HG03378 (cell line): ENCODE measurements around the gene EIPR1.

Experiments used
- ATAC-seq: cut with Tn5 transposase; IDR thresholded peaks from one replicate; pipeline ENCODE4 v1.9.1; 2021; ENCODE audit warnings: mild to moderate bottlenecking, moderate library complexity; ENCODE audit not compliant: unreplicated experiment

EIPR1 gene

DNA sequence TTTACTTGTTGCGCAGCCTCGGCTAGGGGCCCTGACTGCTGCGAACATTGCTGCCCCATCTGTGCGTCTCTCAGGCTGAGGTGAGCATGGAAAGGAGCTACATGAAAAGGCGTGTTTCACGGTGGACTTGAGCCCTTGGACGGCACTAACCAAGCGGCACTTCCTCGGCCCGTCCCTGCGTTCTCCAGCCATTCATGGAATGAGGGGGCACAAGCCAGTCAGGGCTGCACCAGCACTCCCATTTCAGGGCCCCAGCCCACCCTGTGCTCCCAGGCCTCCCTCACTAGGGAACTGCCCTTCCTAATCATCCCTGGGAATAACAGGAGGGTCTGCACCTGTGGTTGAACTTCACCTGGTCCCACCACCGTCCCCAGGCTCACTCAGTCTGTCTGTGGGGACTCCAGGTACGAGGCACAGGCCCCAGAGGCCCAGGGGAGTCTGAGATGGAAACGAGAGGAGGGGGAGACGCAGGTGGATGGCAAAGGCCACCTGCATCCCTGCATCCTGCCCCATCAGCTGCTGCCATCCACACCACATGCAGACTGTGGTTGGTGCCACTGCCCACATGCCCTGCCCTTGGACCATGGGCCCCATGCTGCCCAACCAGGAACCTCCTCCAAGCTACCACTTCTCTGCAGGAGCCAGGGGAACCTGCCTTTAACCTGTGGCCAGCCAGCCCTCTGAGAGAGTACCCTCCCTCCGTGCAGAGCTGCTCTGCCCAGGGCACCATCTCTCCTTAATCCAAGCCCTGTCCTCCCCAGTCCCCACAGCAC is 99.7 kb downstream of the EIPR1 start:
- no peak for ATAC-seq

DNA sequence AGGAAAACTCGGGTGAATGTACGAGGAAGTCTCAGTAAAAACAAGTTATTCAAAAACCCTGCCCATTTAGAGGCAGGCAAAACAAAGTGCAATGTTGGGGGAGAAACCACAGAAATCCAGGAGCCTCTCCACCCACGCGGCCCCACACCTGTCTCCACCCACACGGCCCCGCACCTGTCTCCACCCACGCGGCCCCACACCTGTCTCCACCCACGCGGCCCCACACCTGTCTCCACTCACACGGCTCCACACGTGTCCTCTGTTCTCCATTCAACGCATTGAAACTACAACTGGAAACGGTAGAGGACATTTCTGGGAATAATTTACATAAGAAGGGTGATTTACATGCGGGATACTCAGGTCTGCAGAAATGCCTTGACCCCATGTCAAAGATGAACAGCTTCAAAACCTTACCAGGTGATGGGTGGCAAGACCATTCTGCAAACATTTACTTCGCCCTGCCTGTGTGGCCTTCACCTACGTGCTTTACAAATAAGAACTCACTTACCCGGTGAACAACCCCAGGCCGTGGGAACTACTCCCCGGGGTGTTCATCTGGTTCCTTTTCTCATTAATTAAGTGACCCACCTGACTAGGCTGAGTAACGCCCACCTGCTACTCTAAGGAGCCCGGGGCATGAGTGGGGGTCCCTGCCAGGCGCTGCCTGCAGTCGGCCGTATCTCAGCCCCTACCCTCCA is 100.4 kb downstream of the EIPR1 start:
- ATAC-seq: no peak

DNA sequence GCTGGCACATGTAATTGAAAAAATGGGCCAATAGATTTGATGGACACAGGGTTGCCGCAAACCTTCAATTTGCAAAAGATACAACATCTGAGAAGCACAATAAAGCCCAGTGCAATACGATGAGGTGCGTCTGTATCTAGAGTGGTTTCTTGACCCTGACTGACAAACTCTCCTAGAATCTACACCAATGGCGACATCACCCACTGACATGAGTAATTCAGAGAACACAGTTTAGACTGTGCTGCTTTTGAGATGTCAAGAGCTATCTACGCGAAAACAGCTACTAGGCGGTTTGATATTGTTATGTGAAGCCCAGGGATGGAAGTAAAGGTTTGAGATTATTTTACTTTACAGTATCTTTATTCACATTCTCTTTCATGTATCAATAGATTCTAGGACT is 104.9 kb downstream of the EIPR1 start:
- no peak for ATAC-seq

DNA sequence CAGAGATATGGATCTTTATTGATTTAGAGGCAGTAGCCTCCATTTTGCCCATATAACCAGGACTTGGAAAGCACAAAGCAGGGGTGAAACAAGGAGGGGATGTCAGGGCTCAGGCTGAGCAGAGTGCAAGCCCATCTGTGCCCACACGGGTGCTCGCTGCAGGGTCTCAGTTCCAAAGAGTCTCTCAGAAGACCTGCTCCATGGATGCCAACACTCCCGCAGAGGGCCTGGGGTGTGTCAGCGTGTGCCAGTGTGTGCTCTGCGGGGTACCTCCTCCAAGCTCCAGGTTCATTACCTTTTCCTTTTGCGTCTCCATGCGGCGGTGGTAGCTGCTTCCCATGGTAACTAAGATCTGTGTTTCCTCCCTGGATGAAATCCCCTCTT is 107.5 kb downstream of the EIPR1 start:
- no peak for ATAC-seq

DNA sequence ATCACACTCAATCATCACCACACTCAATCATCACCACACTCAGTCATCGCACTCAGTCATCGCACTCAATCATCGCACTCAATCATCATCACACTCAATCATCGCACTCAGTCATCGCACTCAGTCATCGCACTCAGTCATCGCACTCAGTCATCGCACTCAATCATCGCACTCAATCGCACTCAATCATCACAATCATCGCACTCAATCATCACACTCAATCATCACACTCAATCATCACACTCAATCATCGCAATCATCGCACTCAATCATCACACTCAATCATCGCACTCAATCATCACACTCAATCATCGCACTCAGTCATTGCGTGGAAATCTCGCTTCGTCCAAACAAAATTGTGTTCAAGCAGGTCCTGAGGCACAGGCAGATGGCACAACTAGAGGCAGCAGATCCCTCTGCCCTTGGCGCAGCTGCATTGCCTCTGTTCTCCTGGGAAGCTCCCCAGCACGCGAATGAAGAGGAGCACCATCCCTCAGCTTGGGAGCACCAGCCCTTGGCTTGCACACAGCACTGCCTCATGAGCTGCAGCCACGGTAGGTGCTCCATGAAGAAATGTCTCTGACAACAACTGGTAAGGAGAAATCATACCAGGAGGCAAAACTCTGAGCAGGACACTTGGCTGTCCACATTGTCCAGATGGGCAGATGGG is 108.1 kb downstream of the EIPR1 start:
- no peak for ATAC-seq

DNA sequence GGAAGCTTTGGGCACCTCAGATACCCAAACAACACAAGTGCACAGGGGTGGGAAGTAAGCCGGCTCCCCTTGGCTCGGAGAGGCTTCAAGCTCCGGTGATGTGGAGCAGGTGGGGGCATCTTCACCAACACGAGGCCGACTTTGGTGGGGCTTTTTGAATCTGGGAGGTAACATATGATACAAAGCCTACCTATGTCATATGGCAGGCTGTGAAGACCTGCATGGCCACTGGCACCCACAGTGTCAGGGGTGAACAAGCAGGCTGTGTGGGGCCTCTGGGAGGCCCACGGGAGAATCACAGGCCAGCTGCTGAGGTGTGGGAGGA is 109.0 kb downstream of the EIPR1 start:
- no peak for ATAC-seq

DNA sequence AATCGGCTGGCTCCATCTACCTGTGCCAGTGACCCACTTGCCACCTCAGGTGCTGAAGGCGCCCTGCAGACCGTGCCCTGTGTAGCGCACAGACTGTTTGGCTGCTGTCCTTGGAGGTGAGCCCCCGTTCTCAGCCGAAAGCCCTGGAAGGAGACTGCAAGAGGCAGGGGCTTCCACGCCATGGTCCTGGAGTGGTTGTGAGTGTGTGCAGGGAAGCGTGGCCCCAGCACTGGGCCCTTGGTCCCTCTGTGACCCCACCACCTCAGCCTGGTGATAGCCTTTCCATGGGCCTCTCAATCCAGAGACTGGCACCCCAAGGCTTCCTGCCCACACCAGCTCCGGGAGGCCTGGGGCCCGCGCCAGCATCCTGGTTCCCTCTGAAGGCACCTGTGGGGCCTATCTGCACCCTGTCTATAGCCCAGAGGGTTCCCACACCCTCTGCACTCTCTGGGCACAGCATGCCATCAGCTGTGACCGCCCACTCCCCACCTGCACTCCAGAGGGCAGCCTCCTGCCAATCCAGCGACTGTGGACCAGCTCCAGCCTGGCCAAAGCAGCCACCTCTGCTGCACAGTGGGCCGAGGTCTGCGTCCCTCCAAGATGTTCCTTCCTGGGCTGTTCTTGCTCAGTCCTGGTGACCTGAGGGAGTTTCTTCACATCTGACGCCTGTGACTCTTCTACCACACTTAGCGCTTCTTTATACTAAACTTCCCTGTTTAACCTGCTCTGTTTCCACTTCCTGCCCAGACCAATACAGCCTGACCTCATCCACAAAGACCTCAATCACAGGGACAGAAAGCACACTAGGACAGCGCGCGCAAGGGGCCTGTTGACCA is 109.5 kb downstream of the EIPR1 start:
- ATAC-seq: no peak

DNA sequence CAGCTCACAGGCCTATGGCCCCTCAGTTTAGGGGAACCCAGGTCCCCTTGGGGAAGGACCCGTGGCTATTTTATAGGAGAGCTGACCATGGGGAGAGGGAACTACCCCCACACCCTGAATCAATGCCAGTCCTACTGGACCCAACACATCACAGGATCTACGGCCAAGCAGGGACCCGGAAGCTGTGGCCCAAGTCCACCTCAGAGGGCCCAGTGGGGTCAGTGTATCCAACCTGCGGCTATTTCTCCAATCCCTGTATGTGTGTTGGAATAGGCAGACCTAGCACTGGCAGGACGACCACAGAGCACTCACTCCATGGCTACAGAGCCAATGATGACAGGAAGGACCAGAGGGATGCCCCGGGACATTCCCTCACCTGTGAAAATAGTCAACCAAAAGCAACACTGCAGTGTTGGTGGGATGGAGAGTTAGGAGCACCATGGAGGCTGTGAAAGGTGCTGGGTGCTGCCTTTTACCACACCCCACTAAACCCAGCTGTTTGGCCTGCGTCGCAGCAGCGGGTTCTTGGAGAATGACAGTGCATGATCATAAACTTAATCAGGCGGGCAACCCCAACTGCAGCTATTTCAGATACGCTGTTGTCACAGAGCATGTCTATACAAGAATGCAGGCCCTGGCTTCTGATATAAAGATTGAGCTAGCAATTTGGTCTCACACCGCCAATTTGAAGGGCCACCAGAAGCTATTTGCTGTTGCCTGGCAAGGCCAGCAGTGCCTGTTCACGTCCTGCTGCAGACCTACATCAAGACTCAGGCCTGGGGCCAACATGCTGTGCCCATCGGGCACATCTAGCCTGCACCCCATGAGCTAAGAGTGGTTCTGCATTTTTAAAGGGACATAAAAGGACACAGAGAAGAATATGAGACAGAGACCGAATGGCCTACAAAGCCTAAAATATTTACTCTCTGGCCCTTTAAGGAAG is 110.4 kb downstream of the EIPR1 start:
- no peak for ATAC-seq

DNA sequence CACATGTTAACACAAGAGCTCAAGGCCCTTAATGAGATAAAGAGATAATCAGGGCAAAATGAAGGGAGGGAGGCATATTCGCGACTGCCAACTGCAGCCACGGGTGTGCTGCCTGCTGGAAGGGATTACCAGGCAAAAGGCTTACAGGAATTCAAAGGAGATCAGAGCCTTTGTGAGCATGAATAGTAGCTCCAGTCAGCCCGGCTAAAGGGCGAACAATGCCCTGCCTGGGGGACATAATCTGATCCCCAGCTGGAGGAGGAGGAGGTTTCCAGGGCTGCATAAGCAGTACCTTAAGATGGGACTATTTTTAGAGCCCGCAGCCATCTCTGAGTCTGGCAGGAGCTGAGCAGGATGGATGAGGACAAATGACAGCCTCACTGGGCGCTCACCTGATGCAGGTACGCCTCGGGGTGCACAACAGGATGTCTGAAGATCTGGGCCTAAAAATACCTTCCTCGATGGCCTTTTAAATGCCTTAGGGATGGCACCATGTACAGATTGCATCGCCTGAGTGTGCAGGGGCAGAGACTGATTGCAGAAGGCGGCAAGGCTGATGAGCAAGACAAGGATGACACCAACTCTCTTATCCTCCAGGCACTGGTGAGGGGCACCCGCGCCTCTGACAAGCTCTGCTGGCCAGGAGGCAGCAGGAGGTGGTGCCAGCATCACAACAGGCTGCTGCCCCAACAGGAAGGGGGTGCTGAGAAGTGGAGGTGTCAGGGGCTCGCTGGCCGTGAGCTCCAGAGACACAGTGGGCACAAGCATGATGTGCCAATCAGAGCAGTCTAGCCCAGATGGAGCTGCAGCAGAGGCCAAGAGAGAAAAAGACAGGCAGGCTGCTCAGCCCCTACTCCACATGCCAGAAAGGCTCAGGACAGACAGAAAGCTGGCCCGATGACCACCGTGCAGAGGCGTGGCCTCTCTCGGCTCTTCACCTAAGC is 111.4 kb downstream of the EIPR1 start:
- no peak for ATAC-seq

DNA sequence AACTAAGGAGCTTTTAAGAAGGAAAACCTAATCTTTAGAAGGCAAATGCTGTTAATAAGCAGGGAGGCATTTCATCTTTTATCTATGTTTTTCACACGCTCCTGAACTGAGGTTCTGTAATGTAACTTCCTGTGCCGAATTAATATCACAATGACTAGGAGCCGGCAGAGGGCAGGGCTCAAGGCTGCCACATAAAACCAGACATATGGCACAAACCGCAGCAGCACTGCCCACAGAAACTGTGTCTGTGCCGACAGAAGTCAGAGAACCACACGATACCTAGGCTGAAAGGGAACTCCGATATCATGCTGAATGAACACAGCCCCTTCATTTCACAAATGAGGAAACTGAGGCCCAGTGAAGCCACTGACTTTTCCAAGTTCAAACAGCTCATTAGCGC is 112.1 kb downstream of the EIPR1 start:
- ATAC-seq: no peak

DNA sequence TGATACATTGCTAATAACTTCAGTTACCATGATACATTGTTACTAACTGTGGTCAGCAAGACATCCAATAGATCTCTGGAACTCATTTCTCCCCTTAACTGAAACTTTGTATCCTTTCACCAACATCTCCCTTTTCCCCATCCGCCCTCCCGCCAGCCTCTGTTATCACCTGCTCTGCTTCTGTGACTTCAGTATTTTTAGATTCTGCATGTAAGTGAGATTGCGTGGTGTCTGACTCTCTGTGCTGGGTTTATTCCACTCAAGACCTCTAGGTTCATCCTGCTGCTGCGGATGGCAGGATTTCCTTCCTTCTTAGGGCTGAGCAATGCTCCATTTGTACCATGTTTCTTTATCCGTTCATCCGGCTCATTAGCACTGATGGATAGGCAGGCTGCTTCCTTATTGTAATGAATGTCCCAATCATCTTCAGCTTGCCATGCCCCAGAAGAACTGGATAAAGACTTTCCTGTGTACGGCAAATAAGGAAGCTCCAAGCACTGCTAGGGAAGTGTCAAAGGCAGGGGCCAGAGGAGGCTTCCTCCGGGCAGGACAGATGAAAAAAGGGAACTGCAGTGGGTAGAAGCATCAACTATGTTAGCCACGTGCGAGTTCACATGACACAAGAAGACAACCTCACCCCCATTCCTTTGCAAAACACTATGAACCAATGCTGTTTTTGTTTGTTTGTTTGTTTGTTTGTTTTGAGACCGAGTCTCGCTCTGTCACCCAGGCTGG is 113.4 kb downstream of the EIPR1 start:
- no peak for ATAC-seq

DNA sequence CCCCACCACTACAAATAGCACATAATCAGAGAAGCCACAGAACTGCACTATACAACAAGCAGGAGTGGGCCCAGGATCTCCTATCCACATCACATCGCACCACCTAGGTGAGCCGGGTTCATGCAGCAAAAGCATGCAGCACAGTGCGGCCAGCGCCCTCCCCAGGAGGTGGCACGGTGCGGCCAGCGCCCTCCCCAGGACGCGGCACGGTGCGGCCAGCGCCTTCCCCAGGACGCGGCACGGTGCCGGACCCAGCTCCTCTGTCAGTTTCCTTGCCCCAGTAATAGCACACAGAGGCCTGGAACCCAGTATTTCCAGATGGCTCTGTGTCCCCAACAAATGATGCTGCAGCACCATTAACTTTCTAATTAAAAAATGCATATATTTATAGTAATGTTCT is 114.1 kb downstream of the EIPR1 start:
- ATAC-seq: no peak

DNA sequence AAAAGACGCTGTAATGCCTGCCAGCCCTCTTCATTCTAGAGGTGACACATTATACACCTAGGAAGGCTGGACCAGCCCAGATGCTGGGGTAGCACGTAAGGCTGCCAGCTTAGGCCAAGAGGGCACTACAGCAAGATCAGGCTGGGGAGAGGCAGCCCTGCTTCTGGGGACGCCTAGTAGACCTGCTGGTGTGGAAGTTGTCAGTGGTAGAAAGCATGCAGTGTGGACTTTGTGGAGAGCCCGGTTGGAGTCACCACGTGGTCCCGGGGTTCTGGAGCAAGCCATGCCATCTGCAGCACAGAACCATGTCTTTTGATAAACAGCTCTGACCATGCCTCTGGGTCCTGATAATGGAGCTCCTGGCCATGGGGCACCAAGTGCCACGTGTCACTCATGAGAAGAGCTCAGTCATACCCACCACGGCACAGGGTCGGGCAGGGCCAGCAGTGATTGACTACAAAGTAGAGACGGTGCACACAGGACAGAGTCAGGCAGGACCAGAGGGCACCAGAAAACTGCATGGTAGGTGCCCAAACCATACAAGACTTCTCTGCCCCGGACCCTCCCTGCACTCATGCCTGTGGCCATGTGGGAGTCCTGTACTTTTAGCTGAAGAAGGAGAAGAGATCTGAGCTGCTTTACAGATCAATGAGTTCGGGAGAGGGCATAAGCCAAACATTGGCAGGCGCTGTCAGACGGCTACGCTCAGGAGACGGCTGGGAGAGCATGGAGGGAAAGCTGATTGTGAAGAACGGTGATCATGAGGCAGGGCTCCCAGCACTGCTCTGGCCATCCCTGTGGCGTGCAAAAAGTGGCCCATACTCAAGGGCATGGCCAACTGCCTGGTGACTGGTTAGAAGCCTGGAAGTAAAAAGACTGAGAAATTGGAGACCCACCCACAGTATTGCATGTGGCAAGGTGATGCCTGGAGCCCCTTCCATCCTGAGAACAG is 114.9 kb downstream of the EIPR1 start:
- no peak for ATAC-seq

DNA sequence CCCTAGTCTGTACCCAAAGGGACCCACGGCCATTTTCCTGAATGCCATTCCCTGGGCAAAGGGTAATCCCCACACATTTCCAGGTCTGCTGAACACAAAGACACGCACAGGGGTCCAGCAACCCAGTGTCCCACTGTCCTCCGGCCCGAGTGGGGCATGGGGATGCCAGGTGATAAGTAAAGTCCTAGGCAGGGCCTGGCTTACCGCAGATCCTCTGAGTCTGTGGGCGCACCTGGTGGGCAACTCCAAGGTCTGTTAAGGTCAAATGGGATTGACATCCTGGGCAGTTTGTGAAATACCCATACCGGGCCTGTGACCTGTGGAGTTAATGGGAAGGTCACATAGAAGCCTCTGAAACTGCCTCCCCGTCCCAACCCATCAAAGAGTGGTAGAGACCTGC is 116.1 kb downstream of the EIPR1 start:
- no peak for ATAC-seq

DNA sequence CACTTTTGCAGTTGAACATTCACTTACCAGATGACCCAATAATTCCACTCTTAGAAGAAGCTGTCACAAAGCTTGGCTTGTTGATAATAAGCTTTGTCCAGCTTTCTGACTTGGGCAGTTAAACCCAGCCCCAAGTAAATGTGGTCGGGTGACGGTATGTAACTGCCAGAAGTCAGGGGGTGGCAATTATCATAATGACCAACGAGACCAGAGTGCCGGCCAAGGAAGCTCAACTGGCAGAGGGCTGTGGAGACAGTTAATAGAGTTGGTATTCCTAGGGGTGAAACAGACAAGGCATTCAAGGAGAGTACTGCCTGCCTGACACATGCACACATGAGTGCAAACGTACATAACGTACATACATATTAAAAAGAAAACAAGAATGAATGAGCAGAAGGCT is 116.7 kb downstream of the EIPR1 start:
- ATAC-seq: no peak

DNA sequence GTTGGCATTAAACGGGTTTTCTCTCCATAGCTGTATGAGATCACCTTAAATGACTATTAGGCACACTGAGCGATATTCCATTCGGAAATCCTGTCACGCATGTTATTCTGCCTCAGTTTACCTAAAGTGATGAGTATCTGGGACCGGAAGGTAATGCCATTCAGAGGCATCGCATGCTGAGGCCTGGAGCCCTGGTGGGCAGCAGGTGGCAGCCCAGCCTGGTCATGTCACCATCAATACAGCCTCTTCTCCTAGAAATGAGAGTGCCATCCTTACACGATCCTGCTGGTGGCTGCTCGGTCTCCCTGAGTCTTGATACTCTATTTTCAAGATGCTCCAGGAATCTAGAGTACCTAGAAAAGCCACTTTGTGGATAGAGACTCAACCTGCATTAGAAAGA is 119.8 kb downstream of the EIPR1 start:
- ATAC-seq: no peak

DNA sequence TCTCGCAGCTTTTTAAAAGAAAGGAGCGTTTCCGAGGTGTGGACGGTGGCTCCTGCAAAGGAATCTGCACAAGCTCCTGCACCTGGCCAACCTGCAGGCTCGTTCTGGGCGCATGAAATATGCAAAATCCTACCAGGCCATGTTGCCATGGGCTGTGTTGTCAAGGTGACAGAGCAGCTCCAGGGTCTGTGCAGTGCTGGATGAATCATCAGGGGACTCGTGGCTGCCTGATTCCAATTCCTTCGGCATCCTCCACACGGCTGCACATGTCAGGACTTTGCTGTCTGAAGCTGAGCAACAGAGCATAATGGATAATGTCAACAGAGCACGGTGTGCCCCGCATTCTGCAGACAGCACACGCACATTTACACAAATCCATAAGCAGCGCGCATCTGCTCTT is 120.5 kb downstream of the EIPR1 start:
- no peak for ATAC-seq
